GM12878 (cell line): ENCODE results near the gene SNRK. TPM values are rescaled to one million over a fixed set of nuclear protein-coding genes. Genes with fewer than 3 reads are reported as not detected.

ENCODE experiments used
- ATAC-seq: fragments of 200-7000 bp; cut with Tn5 transposase; 3 replicates; pipeline ENCODE4 v1.9.1; 2020; ENCODE audit warnings: mild to moderate bottlenecking, moderate library complexity
- BruUV-seq: library from RNA; stranded (reverse); fragments of 400-500 nt; replicated peaks from 2 replicates; lab custom pipeline; 2021; lab: Mats Ljungman, UMichigan
- CTCF ChIA-PET: fragments of 300-600 bp; sonication (Branson Sonifier 250); formaldehyde crosslinking; extraction: SDS; loops from one replicate; lab custom pipeline; 2021; ENCODE audit warnings: inconsistent platforms; lab: Yijun Ruan, JAX
- POLR2A ChIA-PET: fragments of 350-600 bp; formaldehyde crosslinking; extraction: SDS; loops from one replicate; lab custom pipeline; 2021; ENCODE audit warnings: inconsistent platforms; lab: Charles Lee
- RAD21 ChIA-PET: fragments of 300-600 bp; sonication (Branson Sonifier 250); formaldehyde crosslinking; loops from one replicate; lab custom pipeline; 2023; ENCODE audit warnings: antibody characterized with exemption; ENCODE audit not compliant: unreplicated experiment; lab: Charles Lee
- SMC1A ChIA-PET: fragments of 300-600 bp; sonication (Branson Sonifier 250); formaldehyde crosslinking; loops from one replicate; lab custom pipeline; 2023; ENCODE audit not compliant: unreplicated experiment, uncharacterized antibody; lab: Charles Lee
- DNase-seq: peaks from one replicate; pipeline ENCODE4 v3.0.0-alpha.2; 2011; ENCODE audit warnings: low read depth, low spot score
- FAIRE-seq: peaks from 3 replicates; lab custom pipeline; 2011; peaks lifted over from hg19 to GRCh38; lab: Jason Lieb, UNC
- H2AFZ ChIP-seq: 2 replicates; pipeline ENCODE4 v1.6.0; 2011; ENCODE audit warnings: low read depth, low read length, control low read depth; ENCODE audit not compliant: control insufficient read depth
- H3K27ac ChIP-seq: 2 replicates; pipeline ENCODE4 v1.5.1; 2011; ENCODE audit warnings: control low read depth; ENCODE audit not compliant: control insufficient read depth, insufficient read depth
- H3K27me3 ChIP-seq, 2 experiments: replicated peaks in 1 of 2; 2 replicates each; pipeline versions ENCODE4 v1.6.0 to v1.6.1; 2011; ENCODE audit warnings: low read length in 1 of 2; ENCODE audit not compliant: control insufficient read depth in 2 of 2, insufficient read depth in 2 of 2
- H3K36me3 ChIP-seq, 2 experiments: 2 replicates each; pipeline ENCODE4 v1.5.1; 2011; ENCODE audit warnings: low read length in 1 of 2; ENCODE audit not compliant: control insufficient read depth in 2 of 2, insufficient read depth in 2 of 2
- H3K4me1 ChIP-seq: 2 replicates; pipeline ENCODE4 v1.6.1; 2011; ENCODE audit warnings: mild to moderate bottlenecking, low read length, moderate library complexity, mixed read lengths; ENCODE audit not compliant: control insufficient read depth, insufficient read depth
- H3K4me2 ChIP-seq: 2 replicates; pipeline ENCODE4 v1.6.0; 2011; ENCODE audit warnings: control low read depth; ENCODE audit not compliant: control insufficient read depth, insufficient read depth
- H3K4me3 ChIP-seq: fragments of 200-600 bp; sonication (generic); 2 replicates; pipeline ENCODE4 v1.5.1; 2016
- H3K79me2 ChIP-seq: 2 replicates; pipeline ENCODE4 v1.6.0; 2011; ENCODE audit warnings: low read length; ENCODE audit not compliant: control insufficient read depth, insufficient read depth
- H3K9ac ChIP-seq: 2 replicates; pipeline ENCODE4 v1.8.0; 2011; ENCODE audit warnings: low read length, control low read depth, mixed read lengths; ENCODE audit not compliant: control insufficient read depth, insufficient read depth
- H3K9me3 ChIP-seq: replicated peaks from 3 replicates; pipeline ENCODE4 v1.5.1; 2011; ENCODE audit warnings: mild to moderate bottlenecking, low read length; ENCODE audit not compliant: control insufficient read depth, insufficient read depth
- H4K20me1 ChIP-seq: 2 replicates; pipeline ENCODE4 v1.6.0; 2011; ENCODE audit not compliant: control insufficient read depth, insufficient read depth
- CTCF ChIP-seq, 3 experiments: IDR thresholded peaks in 2 of 3; conservative IDR thresholded peaks in 1 of 3; 2 replicates each; pipeline ENCODE4 v1.5.1; 2011; ENCODE audit warnings: low read depth in 3 of 3, low read length in 3 of 3, mild to moderate bottlenecking in 3 of 3, control low read depth in 2 of 3, moderate library complexity in 2 of 3, inconsistent platforms in 1 of 3, mixed read lengths in 1 of 3; ENCODE audit not compliant: control insufficient read depth in 2 of 3, insufficient read depth in 1 of 3; ENCODE audit errors: extremely low read depth in 1 of 3
- ETV6 ChIP-seq, 2 experiments: fragments of 450-650 bp in 1 of 2; IDR thresholded peaks in 1 of 2; conservative IDR thresholded peaks in 1 of 2; 2 replicates each; pipeline ENCODE4 v1.6.1; 2014; ENCODE audit warnings: antibody characterized with exemption in 1 of 2, borderline replicate concordance in 1 of 2, low read depth in 1 of 2, mild to moderate bottlenecking in 1 of 2, moderate library complexity in 1 of 2
- MTA3 ChIP-seq: IDR thresholded peaks from 2 replicates; pipeline ENCODE4 v1.6.1; 2012; ENCODE audit warnings: low read length, inconsistent platforms, borderline replicate concordance
- RELB ChIP-seq: fragments of 450-650 bp; IDR thresholded peaks from 2 replicates; pipeline ENCODE4 v1.6.1; 2017; ENCODE audit warnings: low read depth, mild to moderate bottlenecking, moderate library complexity
- SPI1 ChIP-seq: IDR thresholded peaks from 2 replicates; pipeline ENCODE4 v1.6.1; 2011; ENCODE audit warnings: low read depth, mild to moderate bottlenecking, low read length, moderate library complexity, borderline replicate concordance; ENCODE audit not compliant: insufficient read depth
- ZZZ3 ChIP-seq: IDR thresholded peaks from 2 replicates; pipeline ENCODE4 v1.6.1; 2011; ENCODE audit warnings: low read depth; ENCODE audit not compliant: control insufficient read depth, insufficient read length
- WGBS: methylation state at CpG from one replicate; pipeline ENCODE4 v1.1.6; 2016; ENCODE audit warnings: low lambda C conversion rate; ENCODE audit not compliant: insufficient replicate concordance, insufficient coverage; ENCODE audit errors: missing lambda C conversion rate; 5-methylcytosine and 5-hydroxymethylcytosine counted together
- in situ Hi-C: fragments of 300-500 bp; cut with MboI; formaldehyde crosslinking; loops from 9 replicates; pipeline ENCODE4 v1.14.3; 2018; ENCODE audit warnings: mixed read lengths
- intact Hi-C: fragments of 100-400 bp; cut with micrococcal nuclease; formaldehyde crosslinking; loops from one replicate; pipeline ENCODE4 v1.14.2; 2022; ENCODE audit not compliant: unreplicated experiment
- polyA plus RNA-seq, 11 experiments: library from polyadenylated mRNA; depleted of rRNA in 4 of 11; unstranded in 6 of 11; stranded (reverse) in 5 of 11; fragments of >200 nt; fragmentation: Nextera tagmentation in 4 of 11; fragmentation: Illumina TruSeq in 1 of 11; extraction: Ambion mirVana in 4 of 11; extraction: Trizol in 1 of 11; gene quantifications; 1 replicate in 1 of 11; 2 replicates in 10 of 11; pipeline versions ENCODE4 v1.2.1 to v1.2.3, GENCODE V29; 2011 to 2016; ENCODE audit warnings: inconsistent platforms in 2 of 11, missing spikeins in 2 of 11, low read depth in 1 of 11
- total RNA-seq, 4 experiments: library from RNA; depleted of rRNA in 3 of 4; stranded (reverse); fragments of >200 nt in 3 of 4; fragmentation: Illumina TruSeq in 1 of 4; extraction: Trizol in 1 of 4; gene quantifications; 2 replicates each; pipeline versions ENCODE4 v1.2.1 to v1.2.3, GENCODE V29; 2013 to 2021

Gene SNRK
- total and polyA plus RNA-seq, 10 of the 15 experiments (the other 5 are each of a cell fraction or from before 2014, with no cell fraction given), result 1.6 to 12.1 (median 7.6) TPM

GRCh38 chr3:43389388-43390254, 103.3 kb downstream of the SNRK start:
- intact Hi-C loops, result no loop called here
- H3K9me3 ChIP-seq, result no peaks in the 10 kb centered on the region
- DNase-seq (peak; percentile 19), ATAC-seq (peak; percentile 69), FAIRE-seq (no peak)
- H4K20me1 ChIP-seq, result no peaks in the 10 kb centered on the region
- no peaks in the 10 kb centered on the region for H3K79me2 ChIP-seq
- no peak overlapping the region for H3K27ac ChIP-seq
- H3K27me3 ChIP-seq, result no peaks in the 10 kb centered on the region
- no peak overlapping the region for H3K4me2 ChIP-seq
- no TSS peak for BruUV-seq
- no peak overlapping the region for H3K4me3 ChIP-seq
- in situ Hi-C loops, result no loop called here
- no peaks in the 10 kb centered on the region for H3K36me3 ChIP-seq
- 28% methylated on average over 10 of the region's 10 CpGs for WGBS
- TF ChIP-seq ZZZ3 (no peak), MTA3 (no peak), ETV6 (conservative IDR thresholded peaks at IDR 0.05 in 1 of 2, IDR thresholded peaks at IDR 0.05 in 1 of 2; ENCODE audit: borderline replicate concordance in 1 of 2, low read depth in 1 of 2) (peak in 1 of 2 experiments; percentile 31; a peak in 1 of 4 replicates), SPI1 (peak; percentile 27; the same call in 1 of the 2 replicates), CTCF (IDR thresholded peaks at IDR 0.05 in 2 of 3, conservative IDR thresholded peaks at IDR 0.05 in 1 of 3; ENCODE audit: control insufficient read depth in 2 of 3, extremely low read depth in 1 of 3, insufficient read depth in 1 of 3, low read depth in 3 of 3, low read length in 3 of 3) (no peak), RELB (no peak)
- H3K9ac ChIP-seq, result no peak overlapping the region
- no peak overlapping the region; the same call in 1 of the 2 replicates for H2AFZ ChIP-seq
- SMC1A ChIA-PET, result interaction anchor here (0.9 to 1.2 kb wide), 8 partner anchors 9 to 260 kb away, joined by 3 to 4 read pairs (median 3); no protein-coding TSS in a partner anchor
- RAD21 ChIA-PET, result interaction anchor here (1.7 kb wide), 1 partner anchor 428 kb away, joined by 5 read pairs; no protein-coding TSS in a partner anchor
- POLR2A ChIA-PET, result no interaction called here
- H3K4me1 ChIP-seq, result no peaks in the 10 kb centered on the region
- CTCF ChIA-PET, result interaction anchor here (0.7 to 2.4 kb wide), 6 partner anchors 9 to 428 kb away, joined by 3 to 11 read pairs (median 4); no protein-coding TSS in a partner anchor
